GM18867 (cell line): Measurements from ENCODE around the gene EME1.

Experiments
- ATAC-seq: cut with Tn5 transposase; IDR thresholded peaks from one replicate; pipeline ENCODE4 v1.9.1; 2021; ENCODE audit warnings: mild to moderate bottlenecking, moderate library complexity; ENCODE audit not compliant: unreplicated experiment

Gene EME1

GRCh38 chr17:50361561-50362480 lies 11.2 kb upstream of the EME1 start:
- no peak for ATAC-seq

GRCh38 chr17:50362661-50363060 lies 10.4 kb upstream of the EME1 start:
- no peak for ATAC-seq

GRCh38 chr17:50363217-50364060 lies 9.6 kb upstream of the EME1 start:
- ATAC-seq: no peak

GRCh38 chr17:50364061-50364458 lies 9.0 kb upstream of the EME1 start:
- ATAC-seq: no peak

- ATAC-seq: no peak
Observed at GRCh38 chr17:50364715-50365114, 8.3 kb upstream of the EME1 start.

- ATAC-seq: no peak
Observed at GRCh38 chr17:50365165-50365564, 7.9 kb upstream of the EME1 start.

- ATAC-seq: no peak
Observed at GRCh38 chr17:50365649-50366393, 7.2 kb upstream of the EME1 start.

- ATAC-seq: no peak
Observed at GRCh38 chr17:50367401-50367800, 5.6 kb upstream of the EME1 start.

- no peak for ATAC-seq
Observed at GRCh38 chr17:50370052-50370451, 3.0 kb upstream of the EME1 start.

GRCh38 chr17:50371526-50371925 lies 1.5 kb upstream of the EME1 start:
- ATAC-seq: no peak

- no peak for ATAC-seq
Observed at GRCh38 chr17:50372222-50372757, 739 bp upstream of the EME1 start.

- ATAC-seq: no peak
Observed at GRCh38 chr17:50373705-50374104, 676 bp downstream of the EME1 start.

- no peak for ATAC-seq
Observed at GRCh38 chr17:50375858-50376538, 3.0 kb downstream of the EME1 start.

GRCh38 chr17:50379351-50380132 lies 6.5 kb downstream of the EME1 start:
- ATAC-seq: no peak

- ATAC-seq: no peak
Observed at GRCh38 chr17:50380369-50381259, 7.6 kb downstream of the EME1 start.

- ATAC-seq: no peak
Observed at GRCh38 chr17:50381260-50381815, 8.3 kb downstream of the EME1 start.

- no peak for ATAC-seq
Observed at GRCh38 chr17:50381920-50382319, 8.9 kb downstream of the EME1 start.

GRCh38 chr17:50382931-50383330 lies 9.9 kb downstream of the EME1 start:
- ATAC-seq: no peak
